ENCODE data around the gene STAG2.
"Not testable (repeated sequence)": the region's sequence is repeated elsewhere in the genome, so short reads cannot be mapped to it uniquely, and the experiment has no call there.

STAG2 gene

DNA sequence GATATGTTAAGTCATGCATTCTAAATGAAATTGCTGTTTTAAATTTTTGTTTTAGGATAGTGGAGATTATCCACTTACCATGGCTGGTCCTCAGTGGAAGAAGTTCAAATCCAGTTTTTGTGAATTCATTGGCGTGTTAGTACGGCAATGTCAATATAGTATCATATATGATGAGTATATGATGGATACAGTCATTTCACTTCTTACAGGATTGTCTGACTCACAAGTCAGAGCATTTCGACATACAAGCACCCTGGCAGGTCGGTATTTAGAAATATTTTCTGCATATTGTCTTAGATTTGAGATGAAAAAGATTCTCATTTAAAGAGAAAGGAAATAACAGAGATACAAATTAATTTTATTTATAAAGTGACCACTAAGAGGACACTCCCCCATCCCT is 83.6 kb downstream of the STAG2 start:
- no peak for DNase-seq

DNA sequence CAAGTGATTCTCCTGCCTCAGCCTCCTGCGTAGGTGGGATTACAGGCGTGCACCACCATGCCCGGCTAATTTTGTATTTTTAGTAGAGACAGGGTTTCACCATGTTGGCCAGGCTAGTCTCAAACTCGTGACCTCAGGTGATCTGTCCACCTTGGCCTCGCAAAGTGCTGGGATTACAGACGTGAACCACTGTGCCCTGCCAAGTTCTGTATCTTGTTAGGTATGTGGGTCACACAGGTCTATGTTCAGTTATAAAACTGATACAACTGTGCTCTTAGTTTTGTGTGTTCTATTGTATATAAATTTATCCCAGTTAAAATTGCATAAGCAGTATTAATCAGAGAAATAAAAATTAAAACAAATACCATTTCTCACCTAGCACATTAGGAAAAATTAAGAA is 122.9 kb downstream of the STAG2 start:
- not testable (repeated sequence) for DNase-seq

DNA sequence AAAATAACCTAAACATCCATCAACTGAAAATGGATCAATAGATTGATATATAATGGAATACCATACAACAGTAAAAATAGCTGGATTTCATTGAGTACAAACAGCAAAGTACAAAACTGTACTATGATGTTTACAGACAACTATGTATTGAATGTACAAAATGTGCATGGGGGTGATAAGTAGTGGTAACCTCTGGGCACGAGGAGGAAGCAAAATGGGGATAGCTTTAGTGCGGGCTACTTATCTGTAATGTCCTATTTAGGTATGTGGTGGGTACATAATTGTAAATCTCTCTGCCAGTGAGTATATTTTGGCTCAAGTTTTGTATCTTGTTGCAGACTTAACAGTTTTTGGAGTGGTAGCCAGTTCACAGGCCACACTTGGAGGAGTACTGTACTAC is 123.6 kb downstream of the STAG2 start:
- DNase-seq = no peak

DNA sequence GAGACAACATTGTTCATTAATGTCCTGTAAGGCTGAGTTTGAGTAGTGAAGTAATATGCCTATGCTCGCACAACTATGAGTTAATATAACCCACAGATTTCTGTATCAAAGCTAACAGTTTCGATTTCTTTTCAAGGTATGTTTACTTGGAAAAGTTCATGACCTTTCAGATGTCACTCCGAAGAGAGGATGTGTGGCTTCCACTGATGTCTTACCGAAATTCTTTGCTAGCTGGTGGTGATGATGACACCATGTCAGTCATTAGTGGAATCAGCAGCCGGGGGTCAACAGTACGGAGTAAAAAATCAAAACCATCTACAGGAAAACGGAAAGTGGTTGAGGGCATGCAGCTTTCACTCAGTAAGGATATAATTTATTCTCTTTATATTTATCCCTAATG is 124.9 kb downstream of the STAG2 start:
- peak; percentile 3 for DNase-seq

DNA sequence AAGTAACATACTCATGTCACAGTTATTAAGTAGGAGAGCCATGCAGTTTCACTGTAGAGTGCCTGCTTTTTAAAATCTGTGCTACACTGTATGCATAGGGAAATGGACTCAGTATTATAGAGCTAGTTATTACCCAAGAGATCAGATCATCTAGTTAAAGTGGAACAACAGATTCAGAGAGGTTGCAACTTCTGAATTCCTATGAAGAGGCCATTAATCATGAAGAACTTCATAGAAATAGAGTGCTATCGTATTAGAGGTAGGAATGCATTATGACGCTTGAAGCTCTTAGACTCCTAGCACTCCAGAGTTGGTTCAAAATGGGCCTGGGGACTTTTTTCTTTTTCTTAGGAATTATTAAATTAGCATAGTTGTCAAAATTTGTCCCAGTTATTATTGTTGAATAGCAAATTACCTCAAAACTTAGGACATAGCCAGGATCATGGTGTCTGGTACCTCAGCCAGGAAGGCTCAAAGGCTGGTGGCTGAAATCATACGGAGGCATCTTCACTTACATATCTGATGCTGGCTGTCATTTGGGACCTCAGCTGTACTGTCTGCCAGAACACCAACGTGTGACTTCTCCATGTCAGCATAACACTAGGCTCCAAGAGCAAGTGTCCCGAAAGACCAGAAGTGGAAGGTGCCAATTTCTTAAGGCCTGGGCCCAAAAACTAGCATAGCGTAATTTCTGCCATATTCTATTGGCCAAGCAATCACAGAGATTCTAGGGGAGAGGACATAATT is 125.7 kb downstream of the STAG2 start:
- no peak for DNase-seq

DNA sequence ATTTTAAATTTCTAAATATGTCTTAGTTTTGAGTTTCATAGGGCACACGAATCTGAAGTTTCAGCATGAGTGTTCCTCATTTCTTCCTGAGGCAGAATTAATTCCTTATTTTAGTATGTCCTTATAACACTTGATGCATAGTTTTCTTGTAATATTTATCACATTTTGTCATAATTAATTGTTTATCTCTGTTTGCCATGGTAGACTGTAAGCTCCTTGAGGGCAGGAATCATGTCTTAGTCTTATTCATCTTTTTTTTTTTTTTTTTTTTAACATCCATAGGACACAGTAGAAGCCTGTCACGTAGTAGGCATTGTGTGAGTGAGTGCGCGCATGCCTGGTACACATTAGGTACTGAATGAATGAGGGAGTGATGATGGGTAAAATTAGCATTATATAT is 131.7 kb downstream of the STAG2 start:
- DNase-seq = no peak

DNA sequence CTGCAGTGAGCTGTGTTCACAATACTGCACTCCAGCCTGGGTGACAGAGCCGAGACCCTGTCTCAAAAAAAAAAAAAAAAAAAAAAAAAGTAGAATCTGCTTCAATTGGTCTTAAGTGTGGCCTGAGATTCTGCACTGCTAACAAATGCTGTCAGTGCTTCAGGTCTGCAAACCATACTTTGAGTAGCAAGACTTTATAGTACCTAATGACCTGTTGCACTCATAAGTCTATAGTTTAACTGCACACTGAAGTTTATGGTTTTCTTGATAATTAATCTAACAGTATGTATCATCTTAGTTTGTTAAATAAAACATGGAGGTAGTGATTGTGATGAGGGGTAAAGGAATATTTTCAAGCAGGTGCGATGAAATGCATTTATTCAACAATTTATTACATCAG is 135.6 kb downstream of the STAG2 start:
- no peak for DNase-seq

DNA sequence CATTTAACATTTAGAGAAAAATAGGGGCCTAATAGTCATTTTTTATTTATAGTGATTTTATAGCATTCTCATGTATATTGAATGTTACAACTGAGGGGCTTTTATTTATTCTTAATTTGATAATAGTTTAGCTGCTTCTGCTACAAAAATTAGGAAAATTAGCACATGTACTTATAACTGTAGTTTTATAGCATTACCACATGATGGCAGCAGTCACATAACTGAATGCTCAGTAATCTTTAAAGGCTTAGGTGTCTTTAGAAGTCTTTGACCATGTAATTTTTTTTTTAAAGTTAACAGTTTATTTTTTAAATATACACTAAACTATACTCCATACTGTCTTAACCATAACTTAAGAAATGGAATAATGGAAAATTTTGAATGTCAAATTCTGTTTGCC is 136.6 kb downstream of the STAG2 start:
- DNase-seq = no peak

DNA sequence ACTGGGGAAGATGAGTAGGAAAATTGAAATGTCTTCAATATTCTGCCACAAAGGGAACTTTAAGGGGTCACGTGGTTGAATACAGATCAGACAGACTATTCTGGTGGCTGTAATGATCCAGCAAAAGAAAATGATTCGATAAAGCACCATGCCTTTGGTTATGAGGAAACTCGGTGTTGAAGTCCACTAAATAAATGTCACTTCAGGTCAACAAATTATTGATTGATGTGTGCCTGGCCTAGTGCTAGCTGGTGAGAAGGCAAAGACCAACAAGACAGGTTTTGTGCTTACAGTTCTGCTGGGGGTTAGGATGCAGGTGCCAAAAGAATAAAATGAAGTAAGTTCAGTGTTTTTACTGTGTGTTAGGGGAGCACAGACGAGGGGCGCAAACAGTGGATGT is 142.5 kb downstream of the STAG2 start:
- DNase-seq = no peak

DNA sequence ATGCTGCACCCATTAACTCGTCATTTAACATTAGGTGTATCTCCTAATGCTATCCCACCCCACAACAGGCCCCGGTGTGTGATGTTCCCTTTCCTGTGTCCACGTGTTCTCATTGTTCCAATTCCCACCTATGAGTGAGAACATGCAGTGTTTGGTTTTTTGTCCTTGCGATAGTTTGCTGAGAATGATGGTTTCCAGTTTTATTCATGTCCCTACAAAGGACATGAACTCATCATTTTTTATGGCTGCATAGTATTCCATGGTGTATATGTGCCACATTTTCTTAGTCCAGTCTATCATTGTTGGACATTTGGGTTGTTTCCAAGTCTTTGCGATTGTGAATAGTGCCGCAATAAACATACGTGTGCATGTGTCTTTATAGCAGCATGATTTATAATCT is 143.0 kb downstream of the STAG2 start:
- not testable (repeated sequence) for DNase-seq

DNA sequence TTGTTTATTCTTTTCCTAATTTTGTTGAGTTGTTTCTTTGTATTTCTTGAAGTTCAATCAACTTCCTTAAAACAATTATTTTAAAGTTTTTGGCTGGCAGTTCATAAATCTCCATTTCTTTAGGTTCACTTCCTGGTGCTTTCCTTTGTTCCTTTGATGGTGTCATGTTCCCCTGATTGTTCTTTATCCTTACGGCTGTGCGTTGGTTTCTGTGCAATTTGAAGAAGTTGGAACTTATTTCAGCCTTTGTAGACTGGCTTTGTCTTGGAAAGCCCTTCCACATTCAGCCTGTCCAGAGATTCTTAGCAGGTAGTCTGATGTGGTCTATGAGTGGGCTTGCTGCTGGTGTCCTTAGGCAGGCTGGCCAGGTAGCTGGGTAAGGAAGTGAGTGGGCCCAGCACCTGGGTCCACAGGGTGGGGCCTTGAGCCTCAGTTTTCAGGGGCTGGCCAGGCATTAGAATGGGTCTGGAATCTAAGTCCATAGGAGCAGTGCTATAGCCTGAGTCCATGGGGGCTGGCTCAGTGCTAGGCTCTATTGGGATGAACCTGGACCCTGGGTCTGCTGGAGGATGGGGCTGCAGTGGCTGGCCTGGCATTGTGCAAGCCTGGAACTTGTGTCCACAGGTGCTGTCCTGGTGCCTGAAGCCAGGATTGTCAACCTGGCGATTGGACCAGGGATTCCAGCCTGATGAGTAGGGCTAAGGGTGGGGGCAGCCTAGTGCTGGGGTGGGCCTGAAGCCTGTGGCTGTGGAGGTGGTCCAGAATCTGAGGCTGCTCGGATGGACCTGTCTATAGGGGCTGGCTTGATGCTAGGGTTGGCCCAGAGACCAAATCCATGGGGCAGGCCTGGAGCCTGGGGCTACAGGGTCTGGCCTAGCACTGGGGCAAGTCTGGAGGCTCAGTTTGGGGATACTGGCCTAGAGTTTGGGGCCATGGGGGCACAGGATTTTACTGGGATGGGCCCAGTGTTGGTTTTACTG is 152.4 kb downstream of the STAG2 start:
- no peak for DNase-seq

DNA sequence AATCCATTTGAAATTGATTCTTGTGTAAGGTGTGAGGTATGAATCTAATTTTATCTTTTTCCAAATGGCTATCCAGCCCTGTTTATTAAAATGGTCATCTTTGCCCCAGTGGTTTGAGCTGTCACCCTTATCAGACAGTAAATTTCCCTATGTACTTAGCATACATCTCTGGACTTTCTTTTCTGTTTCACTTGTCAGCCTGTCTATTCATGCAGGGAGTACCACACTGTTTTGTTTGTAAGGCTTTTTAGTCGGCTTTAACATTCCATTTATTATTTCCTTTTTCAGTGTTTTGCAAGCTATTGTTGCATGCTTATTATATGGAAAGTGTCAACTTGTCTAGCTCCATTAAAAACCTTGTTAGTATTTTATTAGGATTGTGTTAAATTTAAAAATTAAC is 155.8 kb downstream of the STAG2 start:
- DNase-seq = no peak

DNA sequence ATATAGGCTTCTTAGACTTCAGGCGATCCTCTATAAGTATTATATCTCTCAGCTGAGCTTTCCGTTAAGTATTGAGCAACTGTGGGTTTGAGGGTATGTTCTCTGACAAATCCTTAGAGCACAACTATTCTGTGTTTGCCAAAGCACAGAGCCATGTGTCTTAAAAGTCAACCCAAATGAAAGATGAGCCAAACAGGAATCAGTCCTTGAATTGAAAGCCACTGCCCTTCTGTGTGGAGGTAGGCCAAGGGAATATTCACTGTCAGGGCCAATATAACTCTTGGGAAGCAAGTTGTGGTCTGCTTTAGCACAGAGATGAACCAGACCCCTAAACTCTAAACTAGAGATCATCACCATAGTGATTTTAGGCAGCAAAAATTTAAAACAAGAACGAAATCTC is 164.0 kb downstream of the STAG2 start:
- DNase-seq = no peak

DNA sequence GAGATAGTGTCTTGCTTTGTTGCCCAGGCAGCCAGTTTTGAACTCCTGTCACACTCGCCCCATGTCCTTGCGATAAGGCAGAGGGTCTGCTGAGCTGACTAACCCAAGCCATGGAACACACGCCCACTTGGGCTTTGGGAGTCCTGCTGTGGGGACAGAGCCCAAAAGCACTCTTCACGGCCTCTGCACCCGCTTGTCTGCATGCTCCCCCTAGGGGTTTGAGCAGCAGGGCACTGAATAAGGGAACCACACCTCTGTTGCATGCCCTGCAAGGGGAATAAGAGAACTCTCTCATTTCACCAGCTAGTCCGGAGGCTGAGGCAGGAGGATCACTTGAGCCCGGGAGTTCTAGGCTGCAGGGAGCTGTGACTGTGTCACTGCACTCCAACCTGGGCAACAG is 166.0 kb downstream of the STAG2 start:
- DNase-seq = no peak

DNA sequence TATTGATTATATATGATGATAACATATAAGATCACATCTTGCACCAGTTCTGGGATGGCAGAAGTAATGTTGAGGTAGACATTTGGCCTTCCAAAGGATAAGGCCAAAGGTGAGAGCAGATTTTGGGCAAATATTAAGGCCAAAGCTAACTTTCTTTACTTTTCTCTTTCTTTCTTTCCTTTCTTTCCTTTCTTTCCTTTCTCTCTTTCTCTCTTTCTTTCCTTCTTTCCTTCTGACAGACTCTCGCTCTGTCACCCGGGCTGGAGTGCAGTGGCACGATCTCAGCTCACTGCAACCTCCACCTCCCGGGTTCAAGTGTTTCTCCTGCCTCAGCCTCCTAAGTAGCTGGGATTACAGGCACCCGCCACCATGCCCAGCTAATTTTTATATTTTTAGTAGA is 170.9 kb downstream of the STAG2 start:
- not testable (repeated sequence) for DNase-seq

DNA sequence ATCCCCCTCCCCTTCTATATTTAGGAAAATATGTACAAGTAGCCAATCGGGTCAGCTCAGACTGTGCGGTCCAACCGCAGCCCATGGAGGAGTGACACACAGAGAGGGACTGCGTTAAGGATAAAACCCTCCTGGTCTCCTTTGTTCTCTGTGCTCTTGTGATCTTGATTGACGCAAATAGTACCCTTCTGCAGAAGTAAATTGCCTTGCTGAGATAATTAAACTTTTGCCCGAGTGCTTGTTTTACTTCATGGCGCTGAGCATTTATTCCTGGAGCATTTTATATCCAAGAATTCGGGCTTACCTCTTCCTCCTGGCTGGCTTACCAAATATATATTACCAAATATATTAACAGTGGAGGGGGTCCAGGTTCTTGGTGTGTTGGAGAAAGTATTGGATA is 184.2 kb downstream of the STAG2 start:
- DNase-seq = no peak

DNA sequence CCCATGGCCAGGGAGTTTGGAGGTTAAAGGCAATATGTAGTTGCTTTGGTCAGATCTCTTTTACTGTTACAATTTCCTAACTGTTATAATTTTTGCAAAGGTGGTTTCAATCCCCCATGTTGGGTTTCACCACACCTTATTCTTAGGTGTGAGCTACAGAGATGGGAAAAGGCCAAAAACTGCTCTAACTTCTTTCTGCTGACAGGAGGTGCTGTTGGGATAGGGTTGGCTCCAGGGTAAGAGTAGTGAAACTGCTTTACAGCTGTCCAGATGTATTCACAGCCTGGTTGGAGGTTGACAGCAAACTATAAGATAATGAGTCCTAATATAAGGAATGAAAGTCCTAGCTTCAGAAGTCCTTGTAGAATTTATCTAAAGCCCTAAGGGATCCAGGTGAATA is 189.7 kb downstream of the STAG2 start:
- no peak for DNase-seq
